Renal cortex interstitium (tissue), 11 donors: Measurements from ENCODE around the gene OSBPL5. TPM values are rescaled to one million over a fixed set of nuclear protein-coding genes. Genes with fewer than 3 reads are reported as not detected.

Experiments used
- DNase-seq, 11 donors: peaks; one replicate each; pipeline ENCODE4 v3.0.0-alpha.2; 2013; ENCODE audit warnings: low read depth in 9 of 11, low spot score in 4 of 11; ENCODE audit errors: extremely low read depth in 1 of 11
- polyA plus RNA-seq, 3 donors: library from polyadenylated mRNA; unstranded; fragments of 120-200 nt; gene quantifications; one replicate each; pipeline ENCODE4 v1.2.1, GENCODE V29; 2013; ENCODE audit not compliant: insufficient read length in 3 of 3

Gene OSBPL5
- polyA plus RNA-seq, 3 donors, result 17.8 to 26.2 (median 21.2) TPM

DNA sequence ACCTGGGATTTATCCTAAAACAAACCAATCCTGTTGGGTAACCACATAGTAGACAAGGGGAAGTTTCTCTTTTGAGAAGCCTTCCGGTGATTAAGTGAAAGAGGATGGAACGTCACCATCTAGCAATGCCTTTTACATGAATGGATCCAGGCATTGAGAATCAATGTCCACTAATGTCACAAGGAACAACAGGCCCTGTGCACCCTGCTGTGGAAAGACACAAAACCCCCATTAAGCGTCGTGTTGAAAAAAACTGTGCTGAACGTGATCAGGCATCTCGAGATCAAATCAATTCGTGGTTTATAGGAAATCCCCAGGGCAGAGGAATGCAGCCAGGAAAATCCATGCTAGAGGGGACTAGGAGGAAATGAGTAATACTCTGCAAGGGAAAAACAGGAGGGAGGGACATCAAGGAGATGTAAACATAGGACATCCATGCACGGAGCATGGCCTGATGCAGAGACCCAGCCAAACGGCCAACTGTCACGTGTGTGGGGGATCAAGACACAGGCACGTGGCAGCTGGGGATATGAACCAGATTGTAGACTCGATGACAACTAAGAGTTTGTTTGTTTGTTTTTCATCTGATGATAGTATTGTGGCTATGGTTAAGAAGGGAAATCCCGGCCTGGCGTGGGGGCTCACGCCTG, 69.3 kb downstream of the OSBPL5 start:
- DNase-seq, result peak in 5 of 11 donors; percentile 23 to 46 (median 32)

DNA sequence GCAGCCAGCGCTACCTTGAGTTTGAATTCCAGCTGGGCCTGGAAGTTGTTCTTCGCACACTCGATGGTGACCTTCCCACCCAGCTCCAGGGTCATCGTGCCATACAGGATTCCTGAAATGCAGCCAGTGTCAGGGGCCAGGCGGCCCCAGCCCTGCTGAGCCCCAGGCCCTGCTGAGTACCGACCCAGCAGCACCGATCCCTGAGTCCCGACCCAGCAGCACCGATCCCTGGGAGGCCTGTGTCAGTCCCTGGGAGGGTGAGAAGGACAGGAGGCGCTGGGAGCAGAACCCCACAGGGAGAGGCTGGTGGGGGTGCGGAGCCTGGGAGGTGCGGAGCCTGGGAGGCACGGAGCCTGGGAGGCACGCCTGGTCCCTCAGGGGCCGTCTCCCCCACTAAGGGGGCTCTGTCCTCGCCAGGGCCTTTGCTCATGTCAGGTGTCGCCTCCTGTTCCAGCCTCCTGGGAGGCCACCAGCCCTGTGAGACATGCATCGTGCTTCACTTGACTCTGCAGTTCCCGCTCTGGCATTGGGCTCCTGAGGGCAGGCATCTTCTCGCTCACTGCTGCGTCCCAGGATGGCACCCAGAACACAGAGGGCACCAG, 70.8 kb downstream of the OSBPL5 start:
- DNase-seq, result no peak

DNA sequence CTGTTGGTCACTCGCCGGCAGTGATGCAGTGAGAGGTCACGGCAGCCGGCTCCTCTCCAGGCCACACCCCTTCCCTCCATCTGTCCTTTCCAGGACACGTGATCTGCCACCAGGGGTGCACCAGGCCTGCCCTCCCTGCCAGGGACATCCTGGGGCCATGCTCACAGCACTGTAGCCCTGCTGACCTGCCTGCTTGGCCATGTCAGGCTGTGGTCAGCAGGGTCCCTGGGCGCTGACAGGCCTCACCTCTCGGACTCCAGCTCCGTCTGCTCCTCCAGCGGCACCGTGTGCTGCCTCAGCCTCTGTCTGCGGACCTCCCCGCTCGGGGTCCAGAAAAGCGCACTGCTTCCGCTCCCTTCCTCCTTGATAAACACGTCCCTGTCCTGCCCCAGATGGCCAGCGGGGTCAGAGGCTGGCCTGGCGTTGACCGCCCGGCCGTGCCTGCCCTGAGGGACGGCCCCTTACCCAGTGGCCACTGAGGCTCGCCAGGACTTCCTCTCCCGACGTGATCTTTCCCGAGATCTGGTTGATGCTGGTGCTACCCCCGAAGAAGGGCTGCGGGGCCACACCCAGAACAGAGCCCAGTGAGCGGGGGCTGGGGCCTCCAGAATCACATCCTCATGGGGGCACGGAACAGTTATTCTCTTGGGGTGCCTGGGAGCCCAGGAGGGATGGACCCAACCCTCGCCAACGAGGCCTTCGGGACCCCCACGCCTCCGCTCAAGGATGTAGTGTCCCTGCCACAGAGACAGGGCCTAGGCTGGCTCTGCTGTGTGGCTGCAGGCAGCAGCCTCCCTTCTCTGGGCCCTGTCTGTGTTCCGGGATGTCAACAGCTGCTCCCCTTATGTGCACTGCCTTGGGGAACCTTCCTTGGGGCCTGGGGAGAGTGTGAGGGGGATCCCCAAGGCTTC, 71.6 kb downstream of the OSBPL5 start:
- DNase-seq, result no peak

DNA sequence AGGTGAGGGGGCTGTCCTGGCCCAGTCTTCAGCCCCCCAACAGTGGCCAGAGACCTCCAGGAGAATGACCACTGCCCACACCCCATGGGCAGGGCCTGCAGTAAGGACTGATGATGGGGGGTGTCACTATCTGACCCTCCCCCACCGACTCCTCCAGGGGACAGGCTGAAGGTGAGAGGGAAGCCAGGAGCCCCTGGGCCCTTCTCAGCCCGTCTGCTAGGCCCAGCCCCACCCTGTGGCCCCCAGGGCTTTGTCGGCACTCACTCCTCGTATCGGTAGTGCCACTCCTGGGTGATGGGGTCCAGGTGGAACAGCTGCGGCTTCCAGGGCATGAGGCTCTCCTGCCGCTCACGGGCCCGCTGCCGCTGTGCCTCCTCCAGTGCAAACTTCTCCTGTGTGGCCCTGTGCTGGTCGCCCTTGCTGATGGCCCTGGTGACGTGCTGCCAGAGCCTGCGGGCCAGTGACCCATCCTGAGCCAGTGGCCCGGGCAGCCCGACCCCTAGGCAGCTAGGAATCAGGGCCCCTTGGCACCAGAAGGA, 72.4 kb downstream of the OSBPL5 start:
- DNase-seq, result no peak

DNA sequence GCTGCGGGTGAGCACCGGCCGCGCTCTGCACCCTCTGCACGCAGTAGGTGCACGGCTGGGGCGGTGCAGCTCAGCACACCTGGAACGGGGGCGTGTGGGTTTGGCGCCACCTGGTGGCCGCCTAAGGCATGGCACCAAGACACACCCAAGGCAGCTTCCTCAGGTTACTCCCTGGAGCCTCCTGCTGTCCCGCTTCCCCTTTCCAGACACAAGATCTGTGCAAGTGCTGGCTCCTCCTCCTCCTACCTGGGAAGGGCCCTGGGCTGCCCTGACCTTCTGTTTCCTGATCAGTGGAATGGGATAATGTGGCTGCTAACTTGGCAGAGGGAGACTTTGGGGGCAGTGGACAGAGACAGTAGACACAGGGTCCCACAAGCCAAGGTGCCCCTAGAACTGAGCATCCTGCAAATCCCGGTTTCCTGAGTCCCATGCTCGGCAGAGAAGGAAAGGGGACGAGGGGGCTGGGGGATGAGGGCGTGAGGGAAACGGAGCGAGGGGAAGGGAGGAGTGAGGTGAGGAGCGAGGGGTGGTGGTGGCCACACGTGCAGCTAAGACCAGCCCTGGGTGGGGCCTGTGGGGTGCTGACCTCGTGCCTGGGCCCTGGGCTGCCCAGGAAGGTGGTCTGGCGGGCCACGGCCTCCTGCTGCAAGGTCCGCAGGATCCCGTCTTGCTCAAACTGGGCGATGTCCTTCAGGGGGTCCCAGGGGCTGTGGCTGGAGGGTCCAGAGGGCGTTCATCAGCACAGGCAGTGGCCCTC, 73.1 kb downstream of the OSBPL5 start:
- DNase-seq, result peak in 7 of 11 donors; percentile 15 to 38 (median 28)

DNA sequence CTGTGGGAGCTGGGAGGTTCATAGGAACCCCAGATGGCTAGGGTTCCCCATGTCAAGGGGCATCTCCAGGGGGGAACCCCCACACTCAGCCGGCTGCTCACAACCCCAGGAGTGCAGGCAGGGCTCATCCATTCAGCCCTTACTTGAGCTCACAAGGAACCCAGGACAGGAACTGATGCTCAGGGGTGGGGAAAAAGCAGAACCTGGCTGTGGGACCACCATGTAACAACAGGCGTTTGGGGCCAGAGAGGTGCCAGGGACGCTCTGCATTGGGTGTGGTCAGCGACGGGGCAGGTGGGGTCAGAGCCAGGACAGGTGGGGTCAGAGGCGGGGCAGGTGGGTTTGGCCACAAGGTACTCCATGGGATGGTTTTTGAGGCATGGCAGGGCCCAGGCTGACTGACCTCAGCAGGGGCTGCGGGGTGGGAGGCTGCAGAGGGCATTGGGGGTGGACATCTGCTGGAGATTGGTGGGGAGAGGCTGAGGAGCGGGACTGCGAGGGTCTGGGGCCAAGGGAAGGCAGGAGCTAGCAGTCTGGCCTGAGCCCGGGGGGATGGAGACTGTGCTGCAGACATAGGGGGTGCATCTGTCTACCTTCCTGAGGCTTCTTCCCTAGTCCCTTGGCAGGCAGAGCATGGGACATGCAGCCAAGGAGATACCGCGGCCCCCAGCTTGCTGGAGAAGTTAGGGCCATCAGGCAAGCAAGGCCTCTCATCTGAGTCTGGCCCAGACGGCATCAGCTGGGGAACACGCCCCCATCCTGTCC, 73.8 kb downstream of the OSBPL5 start:
- DNase-seq, result no peak

DNA sequence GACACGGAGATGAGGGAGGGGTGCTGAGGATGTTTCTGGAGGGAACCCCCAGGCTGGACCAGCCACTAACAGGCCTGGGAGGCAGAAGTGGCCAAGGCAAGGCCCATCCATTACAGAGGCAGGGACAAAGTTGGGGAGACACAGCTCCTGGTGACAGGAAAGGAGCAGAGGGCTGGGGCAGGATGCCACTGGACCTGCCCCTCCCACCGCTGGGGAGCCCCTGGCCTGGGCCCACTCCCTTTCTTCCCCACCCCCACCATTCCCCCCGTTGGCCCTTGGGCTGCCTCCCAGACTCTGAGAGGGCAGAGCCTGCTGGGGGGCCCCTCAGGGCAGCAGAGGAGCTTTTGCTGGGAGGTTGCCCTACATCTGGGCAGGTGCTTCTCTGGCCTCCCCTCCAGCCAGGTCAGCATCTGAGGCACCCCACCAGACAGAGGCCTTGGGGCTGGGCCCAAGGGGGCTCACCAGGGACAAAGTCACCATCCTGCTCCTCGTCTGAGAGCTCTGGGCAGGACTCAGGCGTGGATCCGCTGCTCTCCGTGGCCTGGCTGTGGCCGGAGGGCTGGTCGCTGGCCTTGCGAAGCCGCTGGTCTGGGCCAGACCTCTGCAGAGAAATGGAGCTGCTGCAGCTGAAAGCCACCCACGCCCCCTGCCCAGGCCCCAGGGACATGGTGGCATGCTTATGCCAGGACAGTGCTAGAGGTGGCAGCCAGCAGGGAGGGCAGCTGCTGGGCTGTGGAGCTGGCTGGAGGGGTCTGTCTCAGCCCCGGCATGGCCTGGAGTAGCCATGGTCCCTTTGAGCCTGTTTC, 74.8 kb downstream of the OSBPL5 start:
- DNase-seq, result no peak

DNA sequence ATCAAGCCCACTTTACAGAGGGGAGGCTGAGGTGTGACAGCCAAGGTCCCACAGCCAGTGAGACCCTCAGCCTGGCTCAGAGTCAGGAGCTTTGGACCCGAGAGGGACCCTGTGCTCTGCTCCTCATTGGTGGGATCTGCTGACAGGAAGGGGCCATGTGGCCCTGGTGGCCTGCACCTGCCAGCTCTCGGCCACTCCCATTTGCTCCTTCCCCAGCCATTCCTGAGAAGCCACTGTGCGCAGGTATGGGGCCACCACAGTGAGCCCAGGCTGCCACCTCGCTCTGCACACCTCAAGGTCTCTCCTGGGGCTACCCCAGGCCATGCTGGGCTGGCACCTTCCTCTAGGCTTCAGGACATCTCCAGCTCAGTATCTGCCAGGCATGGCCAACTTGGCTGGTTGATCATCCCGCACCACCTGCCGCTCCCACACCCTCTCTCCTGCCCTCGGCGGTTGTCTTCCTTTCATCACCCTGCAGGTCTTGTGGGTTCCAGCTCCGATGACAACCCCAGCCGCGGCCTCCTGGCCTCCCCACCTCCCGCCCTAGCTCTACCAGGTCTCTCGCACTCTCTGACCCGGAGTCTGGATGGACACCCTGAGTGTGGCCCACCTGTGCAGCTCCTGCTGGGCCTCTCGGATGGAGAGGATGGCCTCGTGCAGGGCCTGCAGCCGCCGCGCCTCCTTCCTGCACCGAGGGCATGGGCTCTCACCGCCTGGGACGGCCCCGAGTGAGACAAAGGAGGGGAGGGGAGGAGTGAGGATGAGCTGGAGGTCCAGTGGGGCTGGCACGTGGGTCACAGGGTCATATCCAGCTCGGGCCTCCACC, 75.7 kb downstream of the OSBPL5 start:
- DNase-seq, result no peak

DNA sequence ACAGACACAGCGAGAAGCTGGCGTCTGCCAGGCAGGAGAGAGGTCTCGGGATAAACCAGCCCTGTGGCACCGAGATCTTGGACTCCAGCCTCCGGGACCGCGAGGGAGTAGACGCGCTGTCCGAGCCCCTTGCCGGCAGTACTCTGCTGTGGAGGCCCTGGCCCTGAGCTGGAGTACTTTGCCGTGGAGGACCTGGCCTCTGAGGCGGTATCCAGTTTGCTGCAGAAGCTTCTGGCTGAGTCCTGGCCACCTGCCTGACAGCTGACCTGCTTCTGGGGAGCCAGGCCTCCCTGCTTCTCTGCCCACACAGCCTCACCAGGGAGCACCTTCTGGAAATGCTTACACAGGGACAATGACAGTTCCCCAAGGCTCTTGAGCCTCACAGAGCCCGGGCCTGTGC, 76.3 kb downstream of the OSBPL5 start:
- no peak for DNase-seq

DNA sequence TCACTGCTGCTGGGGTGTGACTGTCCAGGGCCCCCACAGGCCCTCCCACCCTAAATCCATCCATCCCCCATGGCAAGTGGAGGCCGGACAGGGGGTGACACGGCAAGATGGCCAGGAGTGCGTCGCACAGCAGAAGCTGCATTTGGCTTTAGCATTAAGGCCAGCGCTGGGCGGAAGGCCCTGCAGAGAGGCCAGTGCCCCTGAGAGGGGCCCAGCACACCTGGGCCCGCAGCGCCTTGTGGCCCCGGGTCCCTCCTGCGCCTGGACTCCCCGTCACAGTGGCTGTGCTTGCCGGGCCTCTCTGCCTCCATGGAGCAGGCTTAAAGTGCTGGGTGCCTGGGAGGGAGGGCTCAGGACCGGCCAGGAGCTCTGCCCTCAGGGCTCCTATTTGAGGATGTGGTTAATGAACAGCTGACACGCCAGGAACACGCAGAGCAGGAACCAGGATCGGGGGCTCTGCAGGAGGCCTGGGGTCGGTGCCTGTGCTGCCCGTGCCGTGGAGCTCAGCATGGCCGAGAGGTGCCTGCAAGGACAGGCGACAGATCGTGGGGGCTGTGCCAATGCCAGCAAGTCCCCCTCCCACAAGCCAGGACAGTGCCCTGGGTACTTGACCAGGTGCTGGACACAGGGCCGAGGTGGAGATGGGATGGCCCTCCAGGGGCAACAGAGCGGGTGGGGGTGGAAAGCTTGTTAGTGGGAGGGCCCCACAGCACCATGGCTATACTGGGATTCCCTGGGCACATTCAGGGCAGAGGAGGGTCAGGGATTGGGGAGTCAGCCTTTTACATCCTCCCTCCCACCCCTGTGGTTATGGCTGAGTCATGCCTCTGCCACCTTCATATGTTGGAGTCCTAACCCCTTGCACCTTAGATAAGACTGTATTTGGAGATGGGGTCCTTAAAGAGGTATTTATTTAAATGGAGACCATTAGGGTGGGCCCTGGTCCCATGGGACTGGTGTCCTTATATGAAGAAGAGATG, 77.0 kb downstream of the OSBPL5 start:
- DNase-seq, result no peak

DNA sequence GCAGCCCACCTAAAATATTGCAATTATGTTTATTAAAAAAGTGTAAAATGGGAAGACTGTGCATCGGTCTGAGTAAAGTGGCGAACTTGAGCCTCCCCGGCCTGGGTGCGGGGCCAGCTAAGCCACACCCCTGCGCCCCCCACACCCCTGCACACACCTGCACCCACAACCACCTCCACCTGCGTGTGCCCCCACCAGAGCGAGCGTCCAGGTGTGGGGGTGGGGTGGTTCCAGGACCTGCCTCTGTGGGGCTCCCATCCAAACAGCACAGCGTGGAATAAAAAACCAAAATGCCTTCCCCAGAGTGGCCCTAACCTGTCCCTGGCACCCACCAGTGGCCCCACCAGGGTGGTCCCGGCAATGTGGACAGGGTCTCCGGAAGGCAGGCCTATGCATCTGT, 77.7 kb downstream of the OSBPL5 start:
- DNase-seq, result no peak

DNA sequence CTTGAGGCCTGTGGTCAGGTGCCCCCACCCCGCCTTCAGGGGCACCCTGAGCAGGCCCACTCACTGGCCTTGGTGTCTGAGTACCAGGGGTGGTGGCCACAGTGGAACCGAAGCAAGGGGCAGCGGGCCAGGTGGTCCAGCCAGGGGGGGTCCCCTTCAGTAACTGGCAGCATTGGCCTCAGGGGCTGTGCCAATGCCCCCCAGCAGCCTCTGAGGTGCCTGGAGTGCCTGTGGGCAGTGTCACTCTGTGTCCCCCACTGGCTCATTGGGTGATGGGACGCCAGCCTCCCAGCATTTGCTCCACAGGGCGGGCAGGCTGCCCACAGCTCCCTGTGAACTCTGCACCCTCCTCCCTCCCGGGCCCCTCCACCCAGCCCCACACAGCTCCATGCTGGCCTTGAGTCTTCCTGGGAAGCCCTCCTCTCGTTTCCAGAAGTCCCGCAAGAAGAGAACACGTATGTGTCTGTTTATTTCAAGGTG, 78.4 kb downstream of the OSBPL5 start:
- DNase-seq, result no peak

DNA sequence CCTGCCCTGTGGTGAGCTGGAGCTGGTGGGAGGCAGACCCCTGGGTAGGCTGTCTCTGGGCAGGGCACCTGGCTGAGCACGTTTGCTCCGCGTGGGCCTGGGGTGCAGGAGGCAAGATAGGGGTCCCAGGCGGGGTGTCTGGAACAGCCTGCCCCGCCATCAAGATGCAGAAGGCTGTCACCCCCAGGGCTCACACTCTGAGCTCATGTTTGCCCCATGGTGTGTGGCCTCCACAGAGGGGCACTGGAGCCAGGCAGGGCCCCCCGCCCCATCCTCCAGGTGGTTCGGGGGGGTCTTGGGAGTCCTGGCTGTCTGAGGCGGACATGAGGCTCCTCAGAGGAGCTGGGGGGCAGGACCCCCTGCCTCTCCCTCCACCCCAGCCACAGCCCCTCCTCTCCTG, 79.0 kb downstream of the OSBPL5 start:
- DNase-seq, result no peak

DNA sequence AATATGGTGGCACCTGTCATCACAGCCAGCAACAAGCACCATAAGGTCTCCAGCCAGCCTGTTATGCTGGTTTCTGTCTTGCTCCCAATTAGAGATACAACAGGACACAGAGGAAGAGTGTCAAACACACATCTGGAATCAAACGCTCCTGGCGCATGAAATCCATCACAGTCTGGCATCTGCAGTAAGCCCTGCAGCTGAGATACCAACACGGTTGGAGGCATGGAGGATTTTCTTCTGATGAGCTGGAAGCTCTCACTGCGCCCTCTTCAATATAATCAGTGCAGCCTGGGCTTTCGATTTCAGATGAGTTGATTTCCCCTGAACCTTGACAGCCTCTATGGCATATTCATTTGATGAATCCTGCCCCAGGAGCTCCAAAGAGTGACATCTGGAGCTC, 80.1 kb downstream of the OSBPL5 start:
- DNase-seq, result no peak

DNA sequence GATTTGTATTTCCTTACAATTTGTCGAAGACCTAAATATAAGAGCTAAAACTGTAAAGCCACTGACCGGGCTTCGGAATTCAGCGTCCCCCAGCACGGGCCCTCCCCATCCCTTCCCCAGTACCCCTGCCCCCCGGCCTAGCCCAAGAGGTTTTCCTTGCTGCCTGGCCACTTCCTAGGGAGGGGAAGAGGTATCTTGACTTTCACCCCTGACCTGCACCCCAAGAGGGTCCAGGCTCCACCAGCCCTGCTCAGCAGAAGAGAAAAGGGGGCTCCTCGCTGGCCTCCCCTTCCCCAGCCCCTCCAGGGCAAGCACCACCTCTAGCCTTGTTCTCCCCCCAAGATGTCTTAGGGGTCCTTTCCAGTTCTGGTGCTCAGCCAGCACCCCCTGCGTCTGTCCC, 81.8 kb downstream of the OSBPL5 start:
- no peak for DNase-seq

DNA sequence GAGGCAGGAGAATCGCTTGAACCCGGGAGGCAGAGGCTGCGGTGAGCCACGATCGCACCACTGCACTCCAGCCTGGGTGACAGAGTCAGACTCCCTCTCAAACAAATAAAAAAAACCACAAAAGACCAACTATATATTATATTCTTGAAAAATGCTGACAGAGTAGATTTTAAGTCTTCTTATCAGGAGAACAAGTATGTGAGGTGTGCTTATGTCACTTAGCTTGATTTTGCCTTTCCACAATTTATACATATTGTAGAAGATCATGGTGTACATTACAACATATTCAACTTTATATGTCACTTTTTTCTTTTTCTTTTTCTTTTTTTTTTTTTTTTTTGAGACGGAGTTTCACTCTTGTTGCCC, 83.7 kb downstream of the OSBPL5 start:
- DNase-seq, result no peak
